Activated naive CD4-positive, alpha-beta T cell treated with anti-CD3 and anti-CD28 coated beads, Interleukin-2, amount 50 U/mL, for 16 hours (primary cell): ENCODE data around the gene MSRB1.

Source experiments
- DNase-seq: peaks from one replicate; pipeline ENCODE4 v3.0.0-alpha.2; 2020

MSRB1 gene

GRCh38 chr16:1895949-1896675, 46.9 kb downstream of the MSRB1 start:
- DNase-seq = no peak

GRCh38 chr16:1895068-1895467, 47.9 kb downstream of the MSRB1 start:
- no peak for DNase-seq

- no peak for DNase-seq
These were observed 52.3 kb downstream of the MSRB1 start for GRCh38 chr16:1890708-1891050.

- DNase-seq = no peak
These were observed 52.8 kb downstream of the MSRB1 start for GRCh38 chr16:1890024-1890707.
